HG03175 (cell line): ENCODE data around the gene PLEKHA1.

Experiments
- ATAC-seq: cut with Tn5 transposase; IDR thresholded peaks from one replicate; pipeline ENCODE4 v1.9.1; 2021; ENCODE audit warnings: mild to moderate bottlenecking, moderate library complexity; ENCODE audit not compliant: unreplicated experiment

PLEKHA1 gene

GRCh38 chr10:122375679-122376160 is 1.2 kb downstream of the PLEKHA1 start:
- ATAC-seq = no peak

GRCh38 chr10:122376364-122376961 is 2.0 kb downstream of the PLEKHA1 start:
- ATAC-seq = no peak

GRCh38 chr10:122379041-122379440 is 4.5 kb downstream of the PLEKHA1 start:
- no peak for ATAC-seq

- ATAC-seq = no peak
These were observed 5.0 kb downstream of the PLEKHA1 start for GRCh38 chr10:122379537-122379936.

GRCh38 chr10:122380703-122381102 is 6.2 kb downstream of the PLEKHA1 start:
- no peak for ATAC-seq

GRCh38 chr10:122381680-122382079 is 7.2 kb downstream of the PLEKHA1 start:
- no peak for ATAC-seq

- no peak for ATAC-seq
These were observed 12.0 kb downstream of the PLEKHA1 start for GRCh38 chr10:122386514-122386913.

GRCh38 chr10:122387572-122387971 is 13.1 kb downstream of the PLEKHA1 start:
- ATAC-seq = no peak

- no peak for ATAC-seq
These were observed 13.9 kb downstream of the PLEKHA1 start for GRCh38 chr10:122388287-122388997.

- ATAC-seq = no peak
These were observed 15.8 kb downstream of the PLEKHA1 start for GRCh38 chr10:122390271-122390670.

GRCh38 chr10:122390679-122391078 is 16.2 kb downstream of the PLEKHA1 start:
- no peak for ATAC-seq

GRCh38 chr10:122391875-122392274 is 17.4 kb downstream of the PLEKHA1 start:
- no peak for ATAC-seq

GRCh38 chr10:122392835-122393234 is 18.3 kb downstream of the PLEKHA1 start:
- no peak for ATAC-seq

GRCh38 chr10:122393288-122393687 is 18.8 kb downstream of the PLEKHA1 start:
- no peak for ATAC-seq

GRCh38 chr10:122402548-122403131 is 28.1 kb downstream of the PLEKHA1 start:
- ATAC-seq = no peak

- ATAC-seq = no peak
These were observed 30.1 kb downstream of the PLEKHA1 start for GRCh38 chr10:122404576-122404975.

- no peak for ATAC-seq
These were observed 33.0 kb downstream of the PLEKHA1 start for GRCh38 chr10:122407375-122408125.

- no peak for ATAC-seq
These were observed 38.8 kb downstream of the PLEKHA1 start for GRCh38 chr10:122413327-122413726.

GRCh38 chr10:122417667-122418066 is 43.2 kb downstream of the PLEKHA1 start:
- ATAC-seq = no peak

- ATAC-seq = no peak
These were observed 44.5 kb downstream of the PLEKHA1 start for GRCh38 chr10:122419016-122419415.

GRCh38 chr10:122419876-122420623 is 45.5 kb downstream of the PLEKHA1 start:
- ATAC-seq = no peak
